GM12878 (cell line): Measurements from ENCODE around the gene CA11. TPM values are rescaled to one million over a fixed set of nuclear protein-coding genes. Genes with fewer than 3 reads are reported as not detected.

Source experiments
- ATAC-seq: fragments of 200-7000 bp; cut with Tn5 transposase; 3 replicates; pipeline ENCODE4 v1.9.1; 2020; ENCODE audit warnings: mild to moderate bottlenecking, moderate library complexity
- BruUV-seq: library from RNA; stranded (reverse); fragments of 400-500 nt; replicated peaks from 2 replicates; lab custom pipeline; 2021; lab: Mats Ljungman, UMichigan
- CTCF ChIA-PET: fragments of 300-600 bp; sonication (Branson Sonifier 250); formaldehyde crosslinking; extraction: SDS; loops from one replicate; lab custom pipeline; 2021; ENCODE audit warnings: inconsistent platforms; lab: Yijun Ruan, JAX
- POLR2A ChIA-PET: fragments of 350-600 bp; formaldehyde crosslinking; extraction: SDS; loops from one replicate; lab custom pipeline; 2021; ENCODE audit warnings: inconsistent platforms; lab: Charles Lee
- RAD21 ChIA-PET: fragments of 300-600 bp; sonication (Branson Sonifier 250); formaldehyde crosslinking; loops from one replicate; lab custom pipeline; 2023; ENCODE audit warnings: antibody characterized with exemption; ENCODE audit not compliant: unreplicated experiment; lab: Charles Lee
- SMC1A ChIA-PET: fragments of 300-600 bp; sonication (Branson Sonifier 250); formaldehyde crosslinking; loops from one replicate; lab custom pipeline; 2023; ENCODE audit not compliant: unreplicated experiment, uncharacterized antibody; lab: Charles Lee
- DNase-seq: peaks from one replicate; pipeline ENCODE4 v3.0.0-alpha.2; 2011; ENCODE audit warnings: low read depth, low spot score
- FAIRE-seq: peaks from 3 replicates; lab custom pipeline; 2011; peaks lifted over from hg19 to GRCh38; lab: Jason Lieb, UNC
- H2AFZ ChIP-seq: 2 replicates; pipeline ENCODE4 v1.6.0; 2011; ENCODE audit warnings: low read depth, low read length, control low read depth; ENCODE audit not compliant: control insufficient read depth
- H3K27ac ChIP-seq: 2 replicates; pipeline ENCODE4 v1.5.1; 2011; ENCODE audit warnings: control low read depth; ENCODE audit not compliant: control insufficient read depth, insufficient read depth
- H3K27me3 ChIP-seq, 2 experiments: replicated peaks in 1 of 2; 2 replicates each; pipeline versions ENCODE4 v1.6.0 to v1.6.1; 2011; ENCODE audit warnings: low read length in 1 of 2; ENCODE audit not compliant: control insufficient read depth in 2 of 2, insufficient read depth in 2 of 2
- H3K36me3 ChIP-seq, 2 experiments: 2 replicates each; pipeline ENCODE4 v1.5.1; 2011; ENCODE audit warnings: low read length in 1 of 2; ENCODE audit not compliant: control insufficient read depth in 2 of 2, insufficient read depth in 2 of 2
- H3K4me1 ChIP-seq: 2 replicates; pipeline ENCODE4 v1.6.1; 2011; ENCODE audit warnings: mild to moderate bottlenecking, low read length, moderate library complexity, mixed read lengths; ENCODE audit not compliant: control insufficient read depth, insufficient read depth
- H3K4me2 ChIP-seq: 2 replicates; pipeline ENCODE4 v1.6.0; 2011; ENCODE audit warnings: control low read depth; ENCODE audit not compliant: control insufficient read depth, insufficient read depth
- H3K4me3 ChIP-seq: fragments of 200-600 bp; sonication (generic); 2 replicates; pipeline ENCODE4 v1.5.1; 2016
- H3K79me2 ChIP-seq: 2 replicates; pipeline ENCODE4 v1.6.0; 2011; ENCODE audit warnings: low read length; ENCODE audit not compliant: control insufficient read depth, insufficient read depth
- H3K9ac ChIP-seq: 2 replicates; pipeline ENCODE4 v1.8.0; 2011; ENCODE audit warnings: low read length, control low read depth, mixed read lengths; ENCODE audit not compliant: control insufficient read depth, insufficient read depth
- H3K9me3 ChIP-seq: replicated peaks from 3 replicates; pipeline ENCODE4 v1.5.1; 2011; ENCODE audit warnings: mild to moderate bottlenecking, low read length; ENCODE audit not compliant: control insufficient read depth, insufficient read depth
- H4K20me1 ChIP-seq: 2 replicates; pipeline ENCODE4 v1.6.0; 2011; ENCODE audit not compliant: control insufficient read depth, insufficient read depth
- CHD4 ChIP-seq: fragments of 200-600 bp; sonication (generic); IDR thresholded peaks from 2 replicates; pipeline ENCODE4 v1.6.1; 2016; ENCODE audit warnings: mild to moderate bottlenecking
- GABPA ChIP-seq: IDR thresholded peaks from 2 replicates; pipeline ENCODE4 v1.6.1; 2014; ENCODE audit warnings: antibody characterized with exemption, low read depth, mild to moderate bottlenecking, inconsistent platforms
- HDGF ChIP-seq: fragments of 450-650 bp; IDR thresholded peaks from 2 replicates; pipeline ENCODE4 v1.6.1; 2016; ENCODE audit warnings: antibody characterized with exemption
- NFIC ChIP-seq: IDR thresholded peaks from 2 replicates; pipeline ENCODE4 v1.6.1; 2012; ENCODE audit warnings: low read depth, mild to moderate bottlenecking, inconsistent platforms, low read length, moderate library complexity
- NR2F1 ChIP-seq: fragments of 450-650 bp; conservative IDR thresholded peaks from 2 replicates; pipeline ENCODE4 v1.6.1; 2017; ENCODE audit warnings: mild to moderate bottlenecking
- RAD51 ChIP-seq: fragments of 450-650 bp; IDR thresholded peaks from 2 replicates; pipeline ENCODE4 v1.6.1; 2016; ENCODE audit warnings: moderate library complexity, mild to moderate bottlenecking, inconsistent platforms
- STAT1 ChIP-seq: fragments of 450-650 bp; conservative IDR thresholded peaks from 2 replicates; pipeline ENCODE4 v1.6.1; 2014; ENCODE audit warnings: antibody characterized with exemption, mild to moderate bottlenecking
- TBL1XR1 ChIP-seq: IDR thresholded peaks from 2 replicates; pipeline ENCODE4 v1.6.1; 2012; ENCODE audit warnings: low read depth, low read length, improper control_type of control experiment
- WGBS: methylation state at CpG from one replicate; pipeline ENCODE4 v1.1.6; 2016; ENCODE audit warnings: low lambda C conversion rate; ENCODE audit not compliant: insufficient replicate concordance, insufficient coverage; ENCODE audit errors: missing lambda C conversion rate; 5-methylcytosine and 5-hydroxymethylcytosine counted together
- in situ Hi-C: fragments of 300-500 bp; cut with MboI; formaldehyde crosslinking; loops from 9 replicates; pipeline ENCODE4 v1.14.3; 2018; ENCODE audit warnings: mixed read lengths
- intact Hi-C: fragments of 100-400 bp; cut with micrococcal nuclease; formaldehyde crosslinking; loops from one replicate; pipeline ENCODE4 v1.14.2; 2022; ENCODE audit not compliant: unreplicated experiment
- polyA plus RNA-seq, 11 experiments: library from polyadenylated mRNA; depleted of rRNA in 4 of 11; unstranded in 6 of 11; stranded (reverse) in 5 of 11; fragments of >200 nt; fragmentation: Nextera tagmentation in 4 of 11; fragmentation: Illumina TruSeq in 1 of 11; extraction: Ambion mirVana in 4 of 11; extraction: Trizol in 1 of 11; gene quantifications; 1 replicate in 1 of 11; 2 replicates in 10 of 11; pipeline versions ENCODE4 v1.2.1 to v1.2.3, GENCODE V29; 2011 to 2016; ENCODE audit warnings: inconsistent platforms in 2 of 11, missing spikeins in 2 of 11, low read depth in 1 of 11
- total RNA-seq, 4 experiments: library from RNA; depleted of rRNA in 3 of 4; stranded (reverse); fragments of >200 nt in 3 of 4; fragmentation: Illumina TruSeq in 1 of 4; extraction: Trizol in 1 of 4; gene quantifications; 2 replicates each; pipeline versions ENCODE4 v1.2.1 to v1.2.3, GENCODE V29; 2013 to 2021

CA11 gene
- total and polyA plus RNA-seq, 10 of the 15 experiments (the other 5 are each of a cell fraction or from before 2014, with no cell fraction given): 1.7 to 7.5 (median 2.4) TPM

DNA sequence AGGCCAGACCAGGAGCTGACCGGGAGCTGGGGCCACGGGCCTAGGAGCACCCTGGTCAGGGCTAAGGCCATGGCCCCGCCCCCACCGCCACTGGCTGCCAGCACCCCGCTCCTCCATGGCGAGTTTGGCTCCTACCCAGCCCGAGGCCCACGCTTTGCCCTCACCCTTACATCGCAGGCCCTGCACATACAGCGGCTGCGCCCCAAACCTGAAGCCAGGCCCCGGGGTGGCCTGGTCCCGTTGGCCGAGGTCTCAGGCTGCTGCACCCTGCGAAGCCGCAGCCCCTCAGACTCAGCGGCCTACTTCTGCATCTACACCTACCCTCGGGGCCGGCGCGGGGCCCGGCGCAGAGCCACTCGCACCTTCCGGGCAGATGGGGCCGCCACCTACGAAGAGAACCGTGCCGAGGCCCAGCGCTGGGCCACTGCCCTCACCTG, 20.1 kb downstream of the CA11 start:
- TF ChIP-seq HDGF (no peak), RAD51 (no peak), STAT1 (no peak), NR2F1 (no peak), CHD4 (no peak), NFIC (no peak), TBL1XR1 (no peak), GABPA (no peak)
- BruUV-seq: no TSS peak
- FAIRE-seq (no peak), DNase-seq (no peak), ATAC-seq (no peak)
- CTCF ChIA-PET: no interaction called here
- intact Hi-C loops: no loop called here
- no peak overlapping the region for H3K4me2 ChIP-seq
- no peaks in the 10 kb centered on the region for H3K9me3 ChIP-seq
- no peak overlapping the region for H3K9ac ChIP-seq
- POLR2A ChIA-PET: interaction anchor here (0.6 to 0.7 kb wide), 3 partner anchors 9 to 344 kb away, joined by 4 to 8 read pairs (median 6); no protein-coding TSS in a partner anchor
- H3K79me2 ChIP-seq: peaks cover 15% of the 10 kb centered on the region
- no peak overlapping the region for H3K27ac ChIP-seq
- peaks cover 6 to 8% of the 10 kb centered on the region in 2 experiments; a peak in 3 of 4 replicates for H3K36me3 ChIP-seq
- H2AFZ ChIP-seq: no peak overlapping the region
- SMC1A ChIA-PET: no interaction called here
- H3K27me3 ChIP-seq: no peaks in the 10 kb centered on the region
- RAD21 ChIA-PET: interaction anchor here (0.6 kb wide), 1 partner anchor 273 kb away, joined by 3 read pairs; no protein-coding TSS in a partner anchor
- in situ Hi-C loops: loop anchor here (25.0 kb wide), 1 partner anchor 1261 kb away; the partner anchor contains the start of genes AKT1S1, IL4I1 and TBC1D17
- H3K4me3 ChIP-seq: no peak overlapping the region
- WGBS: 99% methylated on average over 28 of the region's 30 CpGs
- H3K4me1 ChIP-seq: peaks cover 13% of the 10 kb centered on the region
- H4K20me1 ChIP-seq: no peaks in the 10 kb centered on the region
